Keratinocyte (primary cell): ENCODE results near the gene LRRC46.

Experiments
- CTCF ChIP-seq, 3 experiments: IDR thresholded peaks in 1 of 3; conservative IDR thresholded peaks in 1 of 3; optimal IDR thresholded peaks in 1 of 3; 2 replicates in 2 of 3; 3 replicates in 1 of 3; pipeline versions ENCODE3 to v1.5.1; 2011; ENCODE audit warnings: low read length in 3 of 3, mild to moderate bottlenecking in 3 of 3, moderate library complexity in 2 of 3, control low read depth in 1 of 3, inconsistent platforms in 1 of 3; ENCODE audit not compliant: insufficient read depth in 2 of 3; ENCODE audit errors: extremely low read depth in 1 of 3
- EZH2 ChIP-seq: IDR thresholded peaks from one replicate; pipeline ENCODE4 v1.6.1; 2012; ENCODE audit warnings: inconsistent platforms, mild to moderate bottlenecking, low read length, moderate library complexity

- TF ChIP-seq CTCF (optimal IDR thresholded peaks at IDR 0.05 in 1 of 3, IDR thresholded peaks at IDR 0.05 in 1 of 3, conservative IDR thresholded peaks at IDR 0.05 in 1 of 3; ENCODE audit: extremely low read depth in 1 of 3, insufficient read depth in 2 of 3, low read length in 3 of 3) (no peak), EZH2 (no peak)
These were observed 19.1 kb upstream of the LRRC46 start for GRCh38 chr17:47812146-47812920.
